Common myeloid progenitor, CD34-positive (primary cell): Measurements from ENCODE around the gene SLC25A27.
A peak's percentile ranks its signal among the peaks of the same experiment; 100 is the strongest.

ENCODE experiments used
- CTCF ChIA-PET: fragments of 350-600 bp; sonication (Branson Sonifier 250); formaldehyde crosslinking; loops from one replicate; lab custom pipeline; 2021; ENCODE audit warnings: antibody characterized with exemption; lab: Charles Lee
- POLR2A ChIA-PET: fragments of 350-600 bp; sonication (Branson Sonifier 250); formaldehyde crosslinking; loops from one replicate; lab custom pipeline; 2021; ENCODE audit warnings: antibody characterized with exemption; lab: Charles Lee
- DNase-seq, 3 donors: peaks; one replicate each; pipeline versions ENCODE4 v3.0.0 to v3.0.0-alpha.2; 2013
- H3K27ac ChIP-seq, 2 experiments: 1 replicate in 1 of 2; 2 replicates in 1 of 2; pipeline ENCODE4 v1.7.0; 2013; ENCODE audit warnings: inconsistent platforms in 2 of 2, low read length in 2 of 2, mild to moderate bottlenecking in 2 of 2, low read depth in 1 of 2, moderate library complexity in 1 of 2; ENCODE audit not compliant: severe bottlenecking in 2 of 2, insufficient read depth in 1 of 2, poor library complexity in 1 of 2
- H3K27me3 ChIP-seq, 5 experiments: replicated peaks in 2 of 5; 1 replicate in 3 of 5; 2 replicates in 2 of 5; pipeline versions ENCODE4 v1.6.1 to v1.7.0; 2013; ENCODE audit warnings: low read length in 4 of 5, mild to moderate bottlenecking in 2 of 5, moderate library complexity in 2 of 5, inconsistent platforms in 1 of 5; ENCODE audit not compliant: insufficient read depth in 5 of 5, control insufficient read depth in 4 of 5
- H3K36me3 ChIP-seq, 4 experiments: 1 replicate in 2 of 4; 2 replicates in 2 of 4; pipeline versions ENCODE4 v1.6.1 to v1.7.0; 2013; ENCODE audit warnings: low read length in 3 of 4, control low read depth in 1 of 4, mild to moderate bottlenecking in 1 of 4; ENCODE audit not compliant: control insufficient read depth in 4 of 4, insufficient read depth in 4 of 4
- H3K4me1 ChIP-seq, 4 experiments: 1 replicate in 3 of 4; 2 replicates in 1 of 4; pipeline versions ENCODE4 v1.6.1 to v1.7.1; 2013; ENCODE audit warnings: low read length in 3 of 4, mild to moderate bottlenecking in 3 of 4, control low read depth in 1 of 4, inconsistent platforms in 1 of 4, moderate library complexity in 1 of 4; ENCODE audit not compliant: control insufficient read depth in 4 of 4, insufficient read depth in 4 of 4; ENCODE audit errors: control extremely low read depth in 1 of 4
- H3K4me3 ChIP-seq, 7 experiments: 1 replicate in 4 of 7; 2 replicates in 3 of 7; pipeline versions ENCODE4 v1.5.1 to v1.7.0; 2013; ENCODE audit warnings: mild to moderate bottlenecking in 7 of 7, low read length in 6 of 7, moderate library complexity in 6 of 7, inconsistent platforms in 2 of 7, low read depth in 2 of 7, control low read depth in 1 of 7; ENCODE audit not compliant: insufficient read depth in 4 of 7, control insufficient read depth in 1 of 7; ENCODE audit errors: extremely low read depth in 1 of 7
- H3K9me3 ChIP-seq, 5 experiments: 1 replicate in 4 of 5; 2 replicates in 1 of 5; pipeline versions ENCODE4 v1.6.1 to v1.7.1; 2013; ENCODE audit warnings: low read length in 4 of 5, mild to moderate bottlenecking in 2 of 5, inconsistent platforms in 1 of 5, low read depth in 1 of 5, moderate library complexity in 1 of 5; ENCODE audit not compliant: control insufficient read depth in 4 of 5, insufficient read depth in 2 of 5; ENCODE audit errors: control extremely low read depth in 1 of 5
- WGBS: methylation state at CpG from one replicate; pipeline ENCODE4 v1.1.5; 2013; ENCODE audit not compliant: insufficient coverage; 5-methylcytosine and 5-hydroxymethylcytosine counted together

SLC25A27 gene

DNA sequence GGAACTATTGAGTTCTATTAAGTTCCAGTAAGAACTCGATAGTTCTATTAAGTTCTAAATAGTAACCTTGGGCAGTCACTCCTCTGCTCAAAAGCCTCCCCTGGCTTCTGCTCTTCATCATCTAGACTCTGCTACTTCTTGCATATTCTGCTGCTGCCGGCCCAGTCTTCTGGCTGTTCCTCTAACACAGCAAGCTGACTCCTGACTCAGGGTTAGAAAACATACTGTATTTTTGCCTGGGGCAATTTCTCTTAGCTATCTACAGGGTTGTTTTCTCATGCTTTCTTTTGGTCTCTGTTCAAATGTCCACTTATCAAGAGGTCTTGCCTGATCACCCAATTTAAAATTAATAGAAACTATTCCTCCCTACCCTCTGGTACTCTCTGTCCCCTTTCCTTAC lies 14.6 kb downstream of the SLC25A27 start:
- CTCF ChIA-PET = no interaction called here
- DNase-seq = no peak
- 100% methylated on average over 2 of the region's 2 CpGs for WGBS

DNA sequence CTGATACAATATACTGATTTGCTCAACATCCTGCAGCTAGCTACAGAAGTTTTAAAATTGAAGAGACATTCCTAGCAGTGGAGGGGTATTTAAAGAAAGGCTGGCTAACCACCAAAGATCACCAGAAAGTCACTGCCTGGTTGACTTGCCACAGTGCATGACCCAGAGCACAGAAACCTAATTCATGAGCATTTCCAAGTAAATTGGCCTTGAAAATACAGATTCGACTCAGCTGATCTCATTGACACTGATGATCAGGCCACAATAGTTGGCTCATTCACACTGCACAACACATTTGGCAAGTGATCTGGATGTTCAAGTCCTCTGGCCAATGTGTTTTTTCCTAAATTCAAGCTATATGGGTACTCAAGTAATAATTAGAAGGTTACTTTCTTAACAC lies 21.6 kb downstream of the SLC25A27 start:
- Histone ChIP-seq H3K27me3 (no peaks in the 10 kb centered on the region), H3K4me1 (no peaks in the 10 kb centered on the region), H3K27ac (no peak overlapping the region), H3K9me3 (no peaks in the 10 kb centered on the region), H3K36me3 (peaks cover 0 to 7% (median under 1%) of the 10 kb centered on the region in 4 experiments), H3K4me3 (no peak overlapping the region)
- ChIA-PET CTCF (interaction anchor here (1.4 to 1.5 kb wide), 2 partner anchors 10 to 454 kb away, joined by 3 to 5 read pairs; no protein-coding TSS in a partner anchor), POLR2A (no interaction called here)
- 100% methylated on average over 1 of the region's 1 CpG for WGBS
- no peak for DNase-seq

More for the DNA sequence above, 14.6 kb downstream of the SLC25A27 start:
- Histone ChIP-seq H3K27me3 (no peaks in the 10 kb centered on the region), H3K4me1 (no peaks in the 10 kb centered on the region), H3K9me3 (no peaks in the 10 kb centered on the region), H3K27ac (no peak overlapping the region), H3K4me3 (no peak overlapping the region), H3K36me3 (peaks cover 0 to 10% (median 0%) of the 10 kb centered on the region in 4 experiments)
- POLR2A ChIA-PET = no interaction called here

DNA sequence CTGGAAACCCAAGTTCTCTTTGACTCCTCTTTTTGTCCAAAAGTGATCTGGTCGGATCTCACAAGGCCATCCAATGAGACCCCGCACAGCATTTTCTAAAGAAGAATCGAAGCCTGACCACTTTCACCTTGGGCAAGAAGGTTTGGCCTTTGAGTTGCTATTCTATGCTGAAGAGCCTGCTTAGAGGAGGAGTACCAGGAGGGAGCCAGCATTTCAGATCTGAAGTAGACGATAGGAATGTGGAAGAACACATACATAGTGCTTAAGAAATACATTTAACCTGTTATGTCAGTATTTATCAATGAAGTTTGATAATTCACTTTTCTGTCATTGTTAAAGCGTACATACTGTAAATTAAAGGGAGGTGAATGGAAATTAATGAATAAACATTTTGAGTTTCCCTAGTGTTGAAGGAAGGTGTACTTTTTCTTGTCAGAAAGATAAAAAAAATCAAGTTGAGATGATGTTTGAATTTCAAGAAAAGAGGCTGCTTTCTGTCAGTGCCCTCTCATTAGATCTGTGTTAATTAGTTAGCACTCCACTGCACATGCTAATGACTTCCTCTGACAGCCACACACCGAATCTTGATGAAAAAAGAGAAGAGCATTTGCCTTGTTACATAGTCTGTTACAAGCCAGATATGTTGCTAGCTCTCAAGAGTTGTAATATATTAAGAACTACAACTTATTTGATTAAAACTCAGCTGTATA lies 24.0 kb downstream of the SLC25A27 start:
- no peaks in the 10 kb centered on the region for H3K4me1 ChIP-seq
- ChIA-PET CTCF (interaction anchor here (0.9 kb wide), 1 partner anchor 36 kb away, joined by 3 read pairs; no protein-coding TSS in a partner anchor), POLR2A (no interaction called here)
- no peak overlapping the region for H3K27ac ChIP-seq
- no peak overlapping the region for H3K4me3 ChIP-seq
- peaks cover 0 to 4% (median under 1%) of the 10 kb centered on the region in 4 experiments for H3K36me3 ChIP-seq
- H3K9me3 ChIP-seq = no peaks in the 10 kb centered on the region
- DNase-seq = peak in 1 of 3 donors; percentile 8
- H3K27me3 ChIP-seq = no peaks in the 10 kb centered on the region
- 95% methylated on average over 4 of the region's 6 CpGs for WGBS

DNA sequence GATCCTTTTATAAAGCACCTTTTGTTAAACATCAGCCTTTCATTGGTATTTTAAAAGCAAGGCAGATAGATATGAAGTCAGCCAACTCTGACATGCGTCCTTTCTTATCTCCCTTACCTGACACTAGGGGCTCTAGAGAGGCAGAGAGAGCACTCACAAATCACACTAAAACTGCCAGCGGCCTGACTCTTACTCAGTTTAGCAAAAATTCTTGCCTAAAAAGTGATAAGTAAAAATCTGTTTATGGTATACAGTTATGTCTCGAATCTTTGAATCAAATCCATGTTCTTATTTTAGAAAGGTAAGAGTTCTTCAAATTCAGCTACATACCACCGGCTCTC lies 24.5 kb downstream of the SLC25A27 start:
- CTCF ChIA-PET = interaction anchor here (0.9 kb wide), 1 partner anchor 36 kb away, joined by 3 read pairs; no protein-coding TSS in a partner anchor
- POLR2A ChIA-PET = interaction anchor here (0.6 kb wide), 1 partner anchor 32 kb away, joined by 3 read pairs; no protein-coding TSS in a partner anchor
- Histone ChIP-seq H3K4me3 (no peak overlapping the region), H3K27me3 (no peaks in the 10 kb centered on the region), H3K27ac (no peak overlapping the region), H3K36me3 (peaks cover 0 to 4% (median under 1%) of the 10 kb centered on the region in 4 experiments), H3K9me3 (no peaks in the 10 kb centered on the region), H3K4me1 (no peaks in the 10 kb centered on the region)
- WGBS = no CpG with 5 or more reads among the region's 4 CpGs
- peak in 1 of 3 donors; percentile 3 for DNase-seq

DNA sequence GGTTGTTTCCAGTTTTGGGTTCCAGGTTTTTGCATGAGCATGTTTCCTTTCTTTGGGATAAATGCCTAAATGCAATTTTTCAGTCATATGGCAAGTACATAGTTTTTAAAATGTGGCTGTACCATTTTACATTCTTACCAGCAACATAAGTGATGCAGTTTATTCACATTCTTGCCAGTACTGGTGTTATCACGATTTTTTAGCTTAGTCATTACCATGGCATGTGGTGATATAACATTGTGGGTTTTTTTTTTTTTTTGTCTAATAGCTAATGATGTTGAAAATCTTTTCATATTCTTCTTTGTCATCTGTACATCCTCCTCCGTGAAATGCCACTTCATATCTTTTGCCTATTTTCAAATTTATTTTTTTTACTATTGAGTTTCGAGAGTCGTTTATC lies 32.0 kb downstream of the SLC25A27 start:
- ChIA-PET CTCF (no interaction called here), POLR2A (no interaction called here)
- H3K9me3 ChIP-seq = peaks cover 0 to 9% (median 3%) of the 10 kb centered on the region in 5 experiments
- no peak overlapping the region for H3K27ac ChIP-seq
- WGBS = 100% methylated on average over 1 of the region's 4 CpGs
- peak in 2 of 3 donors; percentile 17 to 39 for DNase-seq
- no peaks in the 10 kb centered on the region for H3K4me1 ChIP-seq
- no peak overlapping the region for H3K4me3 ChIP-seq
- no peaks in the 10 kb centered on the region for H3K36me3 ChIP-seq
- no peaks in the 10 kb centered on the region for H3K27me3 ChIP-seq

DNA sequence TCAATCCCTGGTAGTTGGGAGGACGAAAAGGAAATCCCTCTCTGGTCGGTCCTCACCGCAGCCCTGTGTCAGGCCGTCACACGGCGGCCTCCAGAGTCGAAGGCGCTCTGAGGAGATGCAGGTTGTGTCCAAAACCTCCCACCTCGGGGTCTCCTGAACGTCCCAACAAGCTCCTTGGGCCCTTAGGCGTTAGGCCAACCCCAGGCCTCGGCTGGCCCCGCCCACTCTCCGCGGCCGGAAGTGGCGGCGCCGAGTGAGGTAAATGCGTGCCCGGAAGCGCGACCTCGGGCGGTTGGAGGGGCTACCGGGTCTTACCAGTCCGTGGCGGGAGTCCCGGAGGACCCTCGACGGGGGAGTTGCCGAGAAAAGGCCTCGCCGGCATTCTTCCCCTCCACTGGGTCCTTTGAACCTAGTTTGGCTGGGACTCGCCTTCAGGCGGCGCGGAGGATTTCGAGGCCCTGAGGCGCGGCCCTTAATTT lies 34.9 kb downstream of the SLC25A27 start, which contains the start of gene TDRD6:
TDRD6 (plus strand) TSS at position 267 of the 479 bp plus-strand sequence. CDS start 244 bp downstream, outside the sequence.
- CTCF ChIA-PET = no interaction called here
- H3K27me3 ChIP-seq = no peaks in the 10 kb centered on the region
- DNase-seq = no peak
- H3K4me1 ChIP-seq = no peaks in the 10 kb centered on the region
- POLR2A ChIA-PET = no interaction called here
- H3K27ac ChIP-seq = no peak within 1 kb of the TSS
- no peak within 1 kb of the TSS for H3K4me3 ChIP-seq
- no peaks in the 10 kb centered on the region for H3K36me3 ChIP-seq
- H3K9me3 ChIP-seq = peaks cover 0 to 9% (median 3%) of the 10 kb centered on the region in 5 experiments
- WGBS = 93% methylated on average over 41 of the region's 41 CpGs
